ENCODE results near the gene SET.

The SET gene

DNA sequence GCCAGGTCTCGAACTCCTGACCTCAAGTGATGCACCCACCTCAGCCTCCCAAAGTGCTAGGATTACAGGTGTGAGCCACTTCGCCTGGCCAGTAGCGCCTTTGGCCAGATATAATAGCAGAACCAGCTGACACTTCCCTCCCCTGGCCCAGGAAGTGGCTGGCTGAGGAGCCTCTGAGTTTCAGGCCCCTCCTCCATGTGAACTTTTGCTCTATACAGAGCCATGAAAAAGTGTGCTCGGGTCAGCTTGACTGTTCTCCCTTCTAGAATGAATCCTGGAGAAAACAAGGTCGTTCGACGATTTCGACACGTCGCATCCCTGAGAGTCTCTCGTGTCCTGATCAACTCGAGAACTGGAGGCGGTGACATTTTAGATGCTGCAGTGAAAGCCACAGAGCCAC lies 43.6 kb downstream of the SET start:
- DNase-seq, result no peak

DNA sequence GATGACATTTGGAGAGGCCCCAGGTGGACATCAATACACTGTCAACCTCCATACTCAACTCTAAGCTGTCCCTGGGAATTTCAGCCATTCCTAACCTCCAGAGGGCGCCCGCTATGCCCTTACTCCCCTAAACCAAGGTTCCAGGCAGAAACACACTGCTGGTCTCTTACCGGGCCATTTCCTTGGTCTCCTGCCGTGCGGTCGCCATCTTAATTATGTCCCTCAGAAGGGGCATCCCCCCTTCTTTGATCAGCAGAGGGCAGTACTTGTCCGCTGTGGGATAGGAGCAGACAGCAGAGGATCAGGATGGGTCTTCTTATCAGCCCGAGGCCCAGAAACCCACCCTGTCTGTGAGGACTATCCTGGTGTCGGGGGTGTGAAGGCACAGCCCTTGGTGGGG lies 44.2 kb downstream of the SET start:
- DNase-seq, result peak; percentile 12

DNA sequence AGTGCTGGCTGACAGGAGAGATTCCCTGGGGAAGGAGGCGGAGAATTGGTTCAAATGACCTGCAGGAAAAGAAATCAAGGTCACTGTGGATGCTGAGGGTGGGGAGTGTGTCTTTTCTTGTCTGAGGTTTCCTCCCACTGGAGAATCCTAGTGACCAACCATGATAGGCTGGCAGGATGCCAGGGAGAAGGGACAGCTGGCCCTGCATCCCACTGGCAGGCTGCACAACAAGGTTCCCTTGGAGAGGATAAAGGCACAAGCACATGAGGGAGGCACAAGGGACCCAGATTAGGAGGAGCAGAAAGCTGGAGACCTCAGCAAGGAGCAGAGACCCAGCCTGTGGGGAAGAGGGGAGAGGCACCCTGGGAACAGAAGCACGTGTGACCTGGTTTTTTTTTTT lies 46.4 kb downstream of the SET start:
- no peak for DNase-seq

DNA sequence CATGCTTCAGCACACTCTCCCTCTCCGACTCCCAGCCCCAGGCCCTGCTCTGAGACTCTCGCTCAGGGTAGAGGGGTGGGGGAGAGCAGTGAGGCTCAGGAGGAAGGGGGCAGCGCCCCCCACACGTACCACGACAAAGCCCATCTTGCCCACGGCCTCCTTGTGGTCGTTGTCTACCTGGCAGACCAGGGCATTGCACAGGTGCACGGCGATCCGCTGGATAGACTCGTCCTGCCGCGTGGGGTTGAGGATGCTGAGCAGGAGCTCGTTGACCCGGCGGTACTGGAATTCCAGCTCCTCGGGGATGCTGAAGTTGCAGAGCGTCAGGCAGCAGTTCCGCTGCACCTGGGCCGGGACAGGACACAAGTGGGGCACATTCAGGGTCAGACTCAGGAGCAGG lies 53.4 kb downstream of the SET start:
- DNase-seq, result no peak

DNA sequence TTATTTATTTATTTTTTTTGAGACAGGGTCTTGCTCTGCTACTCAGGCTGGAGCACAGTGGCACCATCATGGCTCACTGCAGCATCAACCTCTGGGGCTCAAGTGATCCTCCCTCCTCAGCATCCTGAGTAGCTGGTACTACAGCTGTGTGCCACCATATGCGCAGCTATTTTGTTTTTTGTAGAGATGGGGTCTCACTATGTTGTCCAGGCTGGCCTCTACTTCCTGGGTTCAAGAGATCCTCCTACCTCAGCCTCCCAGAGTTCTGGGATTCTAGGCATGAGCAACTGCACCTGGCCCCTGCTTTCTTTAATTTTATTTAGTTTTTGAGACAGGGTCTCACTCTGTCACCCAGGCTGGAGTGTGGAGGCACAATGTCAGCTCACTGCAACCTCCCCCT lies 54.4 kb downstream of the SET start:
- no peak for DNase-seq

Measured in activated CD4-positive, alpha-beta T cell treated with anti-CD3 and anti-CD28 coated beads, Interleukin-2, Interleukin-6, amounts not matched to agents 100 ng/mL and 50 ng/mL, durations not matched to agents 16 hours and 8 hours (primary cell).